H1 (cell line): ENCODE measurements around the gene TNFRSF14. TPM values are rescaled to one million over a fixed set of nuclear protein-coding genes. Genes with fewer than 3 reads are reported as not detected.

Experiments
- CTCF ChIA-PET: fragments of 300-600 bp; sonication (Branson Sonifier 250); formaldehyde crosslinking; loops from one replicate; lab custom pipeline; 2021; ENCODE audit not compliant: partially characterized antibody; lab: Charles Lee
- POLR2A ChIA-PET: fragments of 300-600 bp; sonication (Branson Sonifier 250); formaldehyde crosslinking; loops from one replicate; lab custom pipeline; 2021; ENCODE audit warnings: inconsistent platforms; ENCODE audit not compliant: partially characterized antibody; lab: Charles Lee
- DNase-seq, 2 experiments: peaks; one replicate each; pipeline versions ENCODE4 v3.0.0 to v3.0.0-alpha.2; 2010 to 2022; ENCODE audit warnings: low spot score in 2 of 2, low read depth in 1 of 2, mixed read lengths in 1 of 2
- FAIRE-seq: peaks from 2 replicates; lab custom pipeline; 2011; peaks lifted over from hg19 to GRCh38; lab: Jason Lieb, UNC
- H2AFZ ChIP-seq: 2 replicates; pipeline ENCODE4 v1.8.1; 2012; ENCODE audit warnings: low read length, inconsistent platforms
- H2AK5ac ChIP-seq: 2 replicates; pipeline ENCODE4 v1.6.1; 2013; ENCODE audit warnings: low read depth, low read length
- H2BK120ac ChIP-seq: replicated peaks from 2 replicates; pipeline ENCODE3; 2013; ENCODE audit warnings: low read depth, low read length, inconsistent platforms
- H2BK12ac ChIP-seq: 2 replicates; pipeline ENCODE4 v1.6.1; 2013; ENCODE audit warnings: low read depth, low read length
- H2BK15ac ChIP-seq: 2 replicates; pipeline ENCODE4 v1.6.1; 2013; ENCODE audit warnings: low read length
- H2BK20ac ChIP-seq: 2 replicates; pipeline ENCODE4 v1.6.1; 2013; ENCODE audit warnings: low read length
- H2BK5ac ChIP-seq: 2 replicates; pipeline ENCODE4 v1.6.1; 2013; ENCODE audit warnings: low read depth, low read length
- H3K14ac ChIP-seq: 2 replicates; pipeline ENCODE4 v1.6.1; 2013; ENCODE audit warnings: inconsistent platforms; ENCODE audit not compliant: insufficient read length
- H3K18ac ChIP-seq: 2 replicates; pipeline ENCODE4 v1.6.1; 2013; ENCODE audit warnings: low read length; ENCODE audit errors: extremely low read depth
- H3K23ac ChIP-seq: 2 replicates; pipeline ENCODE4 v1.6.1; 2013; ENCODE audit warnings: inconsistent platforms; ENCODE audit not compliant: insufficient read length
- H3K23me2 ChIP-seq: 2 replicates; pipeline ENCODE4 v1.6.1; 2013; ENCODE audit warnings: low read depth, low read length
- H3K27ac ChIP-seq: 2 replicates; pipeline ENCODE4 v1.6.1; 2011; ENCODE audit warnings: low read depth, low read length, inconsistent platforms
- H3K27me3 ChIP-seq, 4 experiments: replicated peaks in 1 of 4; 1 replicate in 1 of 4; 2 replicates in 3 of 4; pipeline versions ENCODE4 v1.6.1 to v1.8.1; 2011 to 2013; ENCODE audit warnings: low read length in 3 of 4, mild to moderate bottlenecking in 3 of 4, inconsistent platforms in 2 of 4, mixed read lengths in 2 of 4, moderate library complexity in 1 of 4; ENCODE audit not compliant: control insufficient read depth in 3 of 4, insufficient read depth in 3 of 4; ENCODE audit errors: extremely low read depth in 1 of 4
- H3K36me3 ChIP-seq, 4 experiments: 2 replicates each; pipeline versions ENCODE4 v1.6.1 to v1.8.1; 2011 to 2013; ENCODE audit warnings: mild to moderate bottlenecking in 4 of 4, low read length in 3 of 4, moderate library complexity in 2 of 4, control low read depth in 1 of 4, inconsistent platforms in 1 of 4; ENCODE audit not compliant: insufficient read depth in 4 of 4, control insufficient read depth in 2 of 4
- H3K4ac ChIP-seq: replicated peaks from 2 replicates; pipeline ENCODE3; 2013; ENCODE audit warnings: low read length, low read depth, mixed read lengths, inconsistent platforms; ENCODE audit not compliant: insufficient read length
- H3K4me1 ChIP-seq, 4 experiments: replicated peaks in 1 of 4; 1 replicate in 1 of 4; 2 replicates in 3 of 4; pipeline versions ENCODE4 v1.6.1 to v1.8.1; 2011 to 2013; ENCODE audit warnings: low read length in 3 of 4, inconsistent platforms in 2 of 4, mixed read lengths in 1 of 4; ENCODE audit not compliant: insufficient read depth in 4 of 4, control insufficient read depth in 3 of 4
- H3K4me2 ChIP-seq, 2 experiments: 2 replicates each; pipeline versions ENCODE4 v1.6.1 to v1.8.1; 2011 to 2013; ENCODE audit warnings: low read depth in 2 of 2, low read length in 2 of 2, control low read depth in 1 of 2, inconsistent platforms in 1 of 2, mild to moderate bottlenecking in 1 of 2; ENCODE audit not compliant: insufficient read depth in 1 of 2
- H3K4me3 ChIP-seq, 4 experiments: fragments of 200-600, 300-600 bp in 1 of 4; sonication (generic), shearing (Covaris generic), sonication (Bioruptor Twin) in 1 of 4; 2 replicates each; pipeline versions ENCODE4 v1.5.1 to v1.8.1; 2011 to 2016; ENCODE audit warnings: low read length in 4 of 4, low read depth in 3 of 4, control low read depth in 2 of 4, inconsistent platforms in 2 of 4, mild to moderate bottlenecking in 2 of 4, mixed read lengths in 1 of 4, moderate library complexity in 1 of 4; ENCODE audit not compliant: insufficient read depth in 2 of 4; ENCODE audit errors: extremely low read depth in 1 of 4
- H3K56ac ChIP-seq: replicated peaks from 2 replicates; pipeline ENCODE3; 2013; ENCODE audit warnings: low read depth, mild to moderate bottlenecking, mixed read lengths, low read length, inconsistent platforms; ENCODE audit not compliant: insufficient read length
- H3K79me1 ChIP-seq: 2 replicates; pipeline ENCODE4 v1.6.1; 2013; ENCODE audit warnings: low read depth, low read length, control low read depth
- H3K79me2 ChIP-seq, 2 experiments: 2 replicates each; pipeline versions ENCODE4 v1.6.1 to v1.8.1; 2012 to 2013; ENCODE audit warnings: low read length in 2 of 2, mild to moderate bottlenecking in 2 of 2, inconsistent platforms in 1 of 2; ENCODE audit not compliant: insufficient read depth in 2 of 2, control insufficient read depth in 1 of 2
- H3K9ac ChIP-seq, 4 experiments: replicated peaks in 1 of 4; 1 replicate in 1 of 4; 2 replicates in 3 of 4; pipeline versions ENCODE4 v1.6.1 to v1.8.1; 2011 to 2013; ENCODE audit warnings: low read depth in 3 of 4, low read length in 3 of 4, control low read depth in 2 of 4, mild to moderate bottlenecking in 2 of 4, moderate library complexity in 2 of 4, inconsistent platforms in 1 of 4; ENCODE audit errors: extremely low read depth in 1 of 4
- H3K9me3 ChIP-seq, 2 experiments: 2 replicates each; pipeline versions ENCODE4 v1.6.1 to v1.8.1; 2012 to 2013; ENCODE audit warnings: mild to moderate bottlenecking in 2 of 2, moderate library complexity in 2 of 2, control low read depth in 1 of 2, inconsistent platforms in 1 of 2, low read depth in 1 of 2, low read length in 1 of 2, mixed read lengths in 1 of 2; ENCODE audit not compliant: insufficient read depth in 2 of 2
- H4K20me1 ChIP-seq, 2 experiments: replicated peaks in 1 of 2; 2 replicates each; pipeline versions ENCODE3 to v1.8.1; 2011 to 2013; ENCODE audit warnings: inconsistent platforms in 2 of 2, low read length in 2 of 2, mild to moderate bottlenecking in 1 of 2; ENCODE audit not compliant: insufficient read depth in 2 of 2, control insufficient read depth in 1 of 2
- H4K5ac ChIP-seq: 2 replicates; pipeline ENCODE4 v1.6.1; 2013; ENCODE audit warnings: low read length, low read depth, mixed read lengths, inconsistent platforms; ENCODE audit not compliant: insufficient read length
- H4K8ac ChIP-seq: 2 replicates; pipeline ENCODE4 v1.8.0; 2013; ENCODE audit warnings: mild to moderate bottlenecking, moderate library complexity, low read length, inconsistent platforms; ENCODE audit not compliant: insufficient read depth; ENCODE audit errors: extremely low read depth
- H4K91ac ChIP-seq: replicated peaks from 2 replicates; pipeline ENCODE3; 2013; ENCODE audit warnings: low read length, mixed read lengths, inconsistent platforms; ENCODE audit not compliant: insufficient read length
- CREB1 ChIP-seq: IDR thresholded peaks from 2 replicates; pipeline ENCODE4 v1.6.1; 2012; ENCODE audit warnings: inconsistent platforms
- WGBS, 2 experiments: shearing (Covaris generic) in 1 of 2; methylation state at CpG; one replicate each; pipeline versions ENCODE4 v1.1.6 to v1.1.7; 2013 to 2015; ENCODE audit warnings: low lambda C conversion rate in 2 of 2, mixed read lengths in 2 of 2, inconsistent platforms in 1 of 2, low coverage in 1 of 2, missing lambda C conversion rate in 1 of 2; ENCODE audit not compliant: insufficient replicate concordance in 2 of 2, insufficient coverage in 1 of 2, insufficient read length in 1 of 2; ENCODE audit errors: extremely low coverage in 1 of 2, missing lambda C conversion rate in 1 of 2; 5-methylcytosine and 5-hydroxymethylcytosine counted together
- polyA plus RNA-seq, 7 experiments: library from polyadenylated mRNA; depleted of rRNA in 3 of 7; stranded (reverse) in 5 of 7; unstranded in 2 of 7; fragments of >200 nt in 5 of 7; fragments of 200-250 nt in 2 of 7; gene quantifications; 1 replicate in 5 of 7; 2 replicates in 1 of 7; 4 replicates in 1 of 7; pipeline versions ENCODE4 v1.2.1 to v1.2.3, GENCODE V29; 2011 to 2013; ENCODE audit warnings: missing spikeins in 2 of 7, mixed read lengths in 2 of 7
- total RNA-seq: library from RNA; stranded (reverse); fragmentation: NEBNext Ultra II Directional; extraction: Animal tissue kit (Norgen Biotek cat#: 25700); gene quantifications from 2 replicates; pipeline ENCODE4 v1.2.1, GENCODE V29; 2021
- TF ChIP-seq, protein P1 (sequence below): IDR thresholded peaks from 2 replicates; pipeline ENCODE4 v1.6.1; 2012; ENCODE audit warnings: inconsistent platforms

The TNFRSF14 gene
- total and polyA plus RNA-seq, 2 of the 8 experiments (the other 6 are each of a cell fraction or from before 2014, with no cell fraction given): 0.36 to 0.50 TPM

DNA sequence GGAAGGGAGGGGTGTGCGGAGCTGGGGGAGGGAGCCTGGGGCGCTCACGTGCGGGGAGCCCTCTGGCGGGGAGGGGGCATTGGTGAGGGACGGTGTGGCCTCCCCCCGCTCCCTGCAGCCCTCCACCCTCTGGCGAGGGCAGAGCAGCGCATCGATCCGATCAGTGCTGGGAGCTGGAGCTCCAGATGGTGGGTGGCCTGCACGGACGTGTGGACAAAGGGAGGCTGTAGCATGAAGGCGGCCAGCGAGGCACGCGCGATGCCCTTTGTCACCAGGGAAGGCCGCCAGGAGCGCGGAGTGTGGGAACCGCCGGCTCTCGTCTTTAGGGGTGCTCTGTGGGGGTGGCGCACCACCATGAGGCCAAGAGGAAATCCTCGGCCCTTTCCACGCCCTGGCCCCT lies 20.7 kb upstream of the TNFRSF14 start:
- Histone ChIP-seq H2BK20ac (no peak overlapping the region), H4K8ac (peak overlapping the region; percentile 71; the same call in 1 of the 2 replicates), H3K9me3 (no peaks in the 10 kb centered on the region), H3K23ac (no peak overlapping the region), H2BK5ac (peak overlapping the region; percentile 20; the same call in 1 of the 2 replicates), H3K14ac (no peak overlapping the region), H3K4me1 (peaks cover 0 to 25% (median 14%) of the 10 kb centered on the region in 4 experiments; a peak in 6 of 7 replicates), H2AFZ (no peak overlapping the region), H3K56ac (no peak overlapping the region), H3K23me2 (no peaks in the 10 kb centered on the region), H4K5ac (no peak overlapping the region), H4K20me1 (peaks cover 0 to 8% of the 10 kb centered on the region in 2 experiments), H2AK5ac (no peak overlapping the region), H4K91ac (peak overlapping the region; percentile 25), H3K18ac (0 out of 2 replicates have a peak overlapping the region, but pooled peaks have one; percentile 9), H2BK15ac (0 out of 2 replicates have a peak overlapping the region, but pooled peaks have one; percentile 4), H3K9ac (no peak overlapping the region), H3K27me3 (peaks cover 14 to 75% (median 53%) of the 10 kb centered on the region in 4 experiments), H3K4ac (no peak overlapping the region), H2BK12ac (peak overlapping the region; percentile 55; the same call in 1 of the 2 replicates), H3K79me1 (no peaks in the 10 kb centered on the region), H3K36me3 (no peaks in the 10 kb centered on the region), H2BK120ac (no peak overlapping the region), H3K4me3 (no peak overlapping the region), H3K4me2 (peak overlapping the region; percentile 3 to 29; a peak in 2 of 4 replicates), H3K79me2 (no peaks in the 10 kb centered on the region), H3K27ac (no peak overlapping the region)
- ChIA-PET POLR2A (interaction anchor here (0.6 to 2.9 kb wide), 5 partner anchors 8 to 1199 kb away, joined by 3 to 13 read pairs (median 3); partner anchors contain the start of gene PANK4), CTCF (interaction anchor here (0.7 to 3.7 kb wide), 11 partner anchors 9 to 1152 kb away, joined by 3 to 16 read pairs (median 6); partner anchors contain the start of gene PANK4)
- DNase-seq (no peak), FAIRE-seq (no peak)
- TF ChIP-seq CREB1: no peak
- TF ChIP-seq, protein P1, sequence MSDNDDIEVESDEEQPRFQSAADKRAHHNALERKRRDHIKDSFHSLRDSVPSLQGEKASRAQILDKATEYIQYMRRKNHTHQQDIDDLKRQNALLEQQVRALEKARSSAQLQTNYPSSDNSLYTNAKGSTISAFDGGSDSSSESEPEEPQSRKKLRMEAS: peak; percentile 40; the same call in 1 of the 2 replicates
- 65% methylated on average over 13 of the region's 27 CpGs; no CpG with 5 or more reads in 1 of the 2 experiments for WGBS, 2 experiments
